Liver (tissue), 9 donors: ENCODE measurements around the gene ERH. TPM values are rescaled to one million over a fixed set of nuclear protein-coding genes. Genes with fewer than 3 reads are reported as not detected.

ENCODE experiments used
- DNase-seq: peaks from one replicate; pipeline ENCODE4 v3.0.0-alpha.2; 2017; ENCODE audit warnings: low spot score
- H3K27ac ChIP-seq, 2 donors: one replicate each; pipeline ENCODE4 v1.7.0; 2013; ENCODE audit warnings: inconsistent platforms in 2 of 2, low read length in 2 of 2, control low read depth in 1 of 2, low read depth in 1 of 2, mild to moderate bottlenecking in 1 of 2
- H3K27me3 ChIP-seq, 4 donors: one replicate each; pipeline versions ENCODE4 v1.6.1 to v1.7.0; 2013; ENCODE audit warnings: low read length in 3 of 4, inconsistent platforms in 1 of 4, mild to moderate bottlenecking in 1 of 4, moderate library complexity in 1 of 4; ENCODE audit not compliant: control insufficient read depth in 4 of 4, insufficient read depth in 4 of 4
- H3K36me3 ChIP-seq, 4 donors: one replicate each; pipeline versions ENCODE4 v1.6.1 to v1.7.0; 2013; ENCODE audit warnings: low read length in 3 of 4, mild to moderate bottlenecking in 3 of 4, low read depth in 1 of 4, moderate library complexity in 1 of 4; ENCODE audit not compliant: control insufficient read depth in 4 of 4, insufficient read depth in 3 of 4
- H3K4me1 ChIP-seq, 4 donors: one replicate each; pipeline versions ENCODE4 v1.6.1 to v1.7.0; 2013; ENCODE audit warnings: low read length in 3 of 4, mild to moderate bottlenecking in 3 of 4, moderate library complexity in 1 of 4; ENCODE audit not compliant: control insufficient read depth in 4 of 4, insufficient read depth in 4 of 4
- H3K4me3 ChIP-seq, 3 donors: one replicate each; pipeline versions ENCODE4 v1.6.1 to v1.7.0; 2013; ENCODE audit warnings: low read length in 3 of 3, control low read depth in 1 of 3, low read depth in 1 of 3, mild to moderate bottlenecking in 1 of 3
- H3K9ac ChIP-seq, 2 donors: one replicate each; pipeline ENCODE4 v1.7.0; 2013; ENCODE audit warnings: low read length in 2 of 2, mild to moderate bottlenecking in 2 of 2, moderate library complexity in 2 of 2, control low read depth in 1 of 2, low read depth in 1 of 2
- H3K9me3 ChIP-seq, 4 donors: one replicate each; pipeline versions ENCODE4 v1.6.1 to v1.7.0; 2013; ENCODE audit warnings: low read length in 3 of 4; ENCODE audit not compliant: control insufficient read depth in 4 of 4
- EGR1 ChIP-seq, 2 donors: IDR thresholded peaks; 2 replicates each; pipeline ENCODE4 v1.6.1; 2016 to 2018; ENCODE audit warnings: antibody characterized with exemption in 2 of 2, low read depth in 2 of 2
- FOXA1 ChIP-seq: IDR thresholded peaks from 2 replicates; pipeline ENCODE4 v1.6.1; 2016; ENCODE audit warnings: antibody characterized with exemption
- FOXA2 ChIP-seq: IDR thresholded peaks from 2 replicates; pipeline ENCODE4 v1.6.1; 2016; ENCODE audit warnings: antibody characterized with exemption
- GABPA ChIP-seq, 2 donors: IDR thresholded peaks in 1 of 2; conservative IDR thresholded peaks in 1 of 2; 2 replicates each; pipeline ENCODE4 v1.6.1; 2016; ENCODE audit warnings: antibody characterized with exemption in 2 of 2, mild to moderate bottlenecking in 1 of 2, moderate library complexity in 1 of 2
- HNF4A ChIP-seq, 2 donors: conservative IDR thresholded peaks; 2 replicates each; pipeline ENCODE4 v1.6.1; 2016; ENCODE audit warnings: antibody characterized with exemption in 2 of 2, mild to moderate bottlenecking in 2 of 2
- HNF4G ChIP-seq: IDR thresholded peaks from 2 replicates; pipeline ENCODE4 v1.6.1; 2016; ENCODE audit warnings: antibody characterized with exemption
- JUND ChIP-seq, 2 donors: IDR thresholded peaks; 2 replicates each; pipeline ENCODE4 v1.6.1; 2016; ENCODE audit warnings: antibody characterized with exemption in 2 of 2
- MAX ChIP-seq: IDR thresholded peaks from 2 replicates; pipeline ENCODE4 v1.6.1; 2016; ENCODE audit warnings: antibody characterized with exemption
- REST ChIP-seq: IDR thresholded peaks from 2 replicates; pipeline ENCODE4 v1.6.1; 2016; ENCODE audit warnings: antibody characterized with exemption, mild to moderate bottlenecking
- RXRA ChIP-seq, 2 donors: IDR thresholded peaks; 2 replicates each; pipeline ENCODE4 v1.6.1; 2017 to 2018; ENCODE audit warnings: antibody characterized with exemption in 2 of 2, mild to moderate bottlenecking in 1 of 2
- TAF1 ChIP-seq: conservative IDR thresholded peaks from 2 replicates; pipeline ENCODE4 v1.6.1; 2016; ENCODE audit warnings: antibody characterized with exemption, mild to moderate bottlenecking
- ZBTB33 ChIP-seq: IDR thresholded peaks from 2 replicates; pipeline ENCODE4 v1.6.1; 2016; ENCODE audit warnings: antibody characterized with exemption
- WGBS: extraction: QIAGEN DNeasy Blood & Tissue Kit; methylation state at CpG from one replicate; pipeline ENCODE4 v1.1.7; 2013; 5-methylcytosine and 5-hydroxymethylcytosine counted together
- polyA plus RNA-seq, 2 donors: library from polyadenylated mRNA; stranded (reverse) in 1 of 2; unstranded in 1 of 2; fragments of 200-250 nt in 1 of 2; fragments of >200 nt in 1 of 2; fragmentation: Nextera tagmentation in 1 of 2; extraction: Ambion mirVana in 1 of 2; gene quantifications; one replicate each; pipeline versions ENCODE4 v1.2.1 to v1.2.3, GENCODE V29; 2013 to 2015
- total RNA-seq, 2 donors: library from RNA; depleted of rRNA; stranded (reverse); fragments of >200 nt; gene quantifications; one replicate each; pipeline ENCODE4 v1.2.3, GENCODE V29; 2014
- donor health status: healthy.
- donor health status: healthy.
- donor health status: healthy.
- donor health status: healthy.
- donor health status: healthy.

The ERH gene
- total and polyA plus RNA-seq, 4 donors: 49.2 to 78.0 (median 63.4) TPM

GRCh38 chr14:69358966-69359365, 39.1 kb downstream of the ERH start:
- Histone ChIP-seq H3K4me3 (no peak overlapping the region), H3K4me1 (peaks cover 0 to 3% (median 0%) of the 10 kb centered on the region in 4 donors), H3K9ac (no peak overlapping the region), H3K27me3 (peaks cover 0 to 2% (median 0%) of the 10 kb centered on the region in 4 donors), H3K36me3 (no peaks in the 10 kb centered on the region), H3K27ac (no peak overlapping the region), H3K9me3 (no peaks in the 10 kb centered on the region)
- no peak for TF ChIP-seq MAX
- no peak for TF ChIP-seq HNF4A (conservative IDR thresholded peaks at IDR 0.05)
- TF ChIP-seq ZBTB33: no peak
- TF ChIP-seq EGR1 (IDR thresholded peaks at IDR 0.05; ENCODE audit: low read depth in 2 of 2): no peak
- no peak for TF ChIP-seq FOXA2
- no peak for TF ChIP-seq RXRA (IDR thresholded peaks at IDR 0.05)
- no peak for TF ChIP-seq HNF4G
- TF ChIP-seq FOXA1: no peak
- no peak for TF ChIP-seq GABPA (IDR thresholded peaks at IDR 0.05 in 1 of 2, conservative IDR thresholded peaks at IDR 0.05 in 1 of 2)
- no peak for TF ChIP-seq JUND (IDR thresholded peaks at IDR 0.05)
- no peak for TF ChIP-seq TAF1
- WGBS: 93% methylated on average over 3 of the region's 3 CpGs
- DNase-seq: no peak

GRCh38 chr14:69358233-69358963, 39.7 kb downstream of the ERH start:
- WGBS: 79% methylated on average over 12 of the region's 12 CpGs
- Histone ChIP-seq H3K4me1 (peaks cover 0 to 3% (median 0%) of the 10 kb centered on the region in 4 donors), H3K9me3 (no peaks in the 10 kb centered on the region), H3K4me3 (no peak overlapping the region), H3K27me3 (peaks cover 0 to 2% (median 0%) of the 10 kb centered on the region in 4 donors), H3K27ac (no peak overlapping the region), H3K36me3 (no peaks in the 10 kb centered on the region), H3K9ac (no peak overlapping the region)
- no peak for TF ChIP-seq RXRA (IDR thresholded peaks at IDR 0.05)
- no peak for TF ChIP-seq EGR1 (IDR thresholded peaks at IDR 0.05; ENCODE audit: low read depth in 2 of 2)
- no peak for TF ChIP-seq GABPA (IDR thresholded peaks at IDR 0.05 in 1 of 2, conservative IDR thresholded peaks at IDR 0.05 in 1 of 2)
- TF ChIP-seq HNF4G: no peak
- TF ChIP-seq REST: no peak
- TF ChIP-seq JUND (IDR thresholded peaks at IDR 0.05): no peak
- TF ChIP-seq ZBTB33: no peak
- no peak for DNase-seq
